RWPE2 (cell line): Measurements from ENCODE around the gene ALG10.
"Not testable (repeated sequence)": the region's sequence is repeated elsewhere in the genome, so short reads cannot be mapped to it uniquely, and the experiment has no call there.

ENCODE experiments used
- ATAC-seq: fragments of 200-7000 bp; cut with Tn5 transposase; 3 replicates; pipeline ENCODE4 v1.9.1; 2021; ENCODE audit warnings: low read depth
- DNase-seq: peaks from one replicate; pipeline ENCODE4 v3.0.0-alpha.2; 2020; ENCODE audit warnings: low spot score
- H3K27ac ChIP-seq: fragments of 450-650 bp; 2 replicates; pipeline ENCODE4 v1.5.1; 2017; ENCODE audit warnings: mild to moderate bottlenecking; ENCODE audit not compliant: poor library complexity, severe bottlenecking
- H3K27me3 ChIP-seq: fragments of 250-450 bp; sonication (Bioruptor Pico); 2 replicates; pipeline ENCODE4 v1.5.1; 2021; ENCODE audit warnings: mild to moderate bottlenecking, moderate library complexity; ENCODE audit not compliant: insufficient read depth, poor library complexity, severe bottlenecking
- H3K36me3 ChIP-seq: fragments of 250-450 bp; sonication (Bioruptor Pico); 2 replicates; pipeline ENCODE4 v1.5.1; 2020; ENCODE audit warnings: low read depth, mild to moderate bottlenecking, moderate library complexity
- H3K4me1 ChIP-seq: fragments of 250-450 bp; sonication (Bioruptor Pico); 2 replicates; pipeline ENCODE4 v1.5.1; 2021; ENCODE audit warnings: mild to moderate bottlenecking, moderate library complexity; ENCODE audit not compliant: insufficient read depth, poor library complexity, severe bottlenecking
- H3K4me3 ChIP-seq: fragments of 250-450 bp; sonication (Bioruptor Pico); 2 replicates; pipeline ENCODE4 v1.5.1; 2021; ENCODE audit warnings: mild to moderate bottlenecking, moderate library complexity; ENCODE audit not compliant: severe bottlenecking
- H3K9me3 ChIP-seq: fragments of 250-450 bp; sonication (Bioruptor Pico); 2 replicates; pipeline ENCODE4 v1.5.1; 2021; ENCODE audit warnings: mild to moderate bottlenecking, moderate library complexity; ENCODE audit not compliant: severe bottlenecking
- CTCF ChIP-seq: fragments of 450-650 bp; IDR thresholded peaks from one replicate; pipeline ENCODE4 v1.5.1; 2017; ENCODE audit warnings: mild to moderate bottlenecking, moderate library complexity; ENCODE audit not compliant: poor library complexity, severe bottlenecking

Gene ALG10

GRCh38 chr12:34033628-34034296 lies 11.5 kb downstream of the ALG10 start:
- Histone ChIP-seq H3K4me3 (no peak overlapping the region), H3K27ac (no peak overlapping the region), H3K9me3 (no peaks in the 10 kb centered on the region), H3K36me3 (no peaks in the 10 kb centered on the region), H3K4me1 (no peaks in the 10 kb centered on the region), H3K27me3 (no peaks in the 10 kb centered on the region)
- peak; percentile 64 for TF ChIP-seq CTCF
- no peak for ATAC-seq
- no peak for DNase-seq

- H3K9me3 ChIP-seq = not testable (repeated sequence)
These were observed 16.1 kb downstream of the ALG10 start for GRCh38 chr12:34038357-34038756.

DNA sequence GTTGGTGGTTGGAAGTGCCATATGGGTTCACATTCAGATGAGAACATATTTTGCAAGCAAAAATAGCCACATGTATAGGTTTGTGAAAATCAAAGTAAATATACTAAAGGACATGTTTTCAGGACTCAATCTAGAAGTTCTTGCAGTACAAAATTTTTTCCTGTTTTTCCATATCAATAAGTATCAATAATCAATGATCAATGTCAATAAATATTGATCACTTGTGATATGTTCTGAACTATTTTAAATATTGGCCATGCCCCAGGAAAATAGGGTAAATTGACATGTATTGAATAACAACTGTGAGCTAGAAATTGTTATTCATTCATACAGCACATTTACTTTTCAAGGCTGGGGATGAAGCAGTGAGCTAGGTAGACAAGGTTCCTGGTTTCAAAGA lies 24.3 kb downstream of the ALG10 start:
- Histone ChIP-seq H3K4me1 (no peaks in the 10 kb centered on the region), H3K27me3 (no peaks in the 10 kb centered on the region), H3K27ac (no peak overlapping the region), H3K4me3 (no peak overlapping the region), H3K9me3 (no peaks in the 10 kb centered on the region), H3K36me3 (no peaks in the 10 kb centered on the region)
- DNase-seq (no peak), ATAC-seq (no peak)
- no peak for TF ChIP-seq CTCF

More at GRCh38 chr12:34038357-34038756, 16.1 kb downstream of the ALG10 start:
- peak; percentile 40 for TF ChIP-seq CTCF
- not testable (repeated sequence) for H3K27me3 ChIP-seq, H3K4me3 ChIP-seq, H3K27ac ChIP-seq, H3K36me3 ChIP-seq, ATAC-seq, H3K4me1 ChIP-seq, DNase-seq

DNA sequence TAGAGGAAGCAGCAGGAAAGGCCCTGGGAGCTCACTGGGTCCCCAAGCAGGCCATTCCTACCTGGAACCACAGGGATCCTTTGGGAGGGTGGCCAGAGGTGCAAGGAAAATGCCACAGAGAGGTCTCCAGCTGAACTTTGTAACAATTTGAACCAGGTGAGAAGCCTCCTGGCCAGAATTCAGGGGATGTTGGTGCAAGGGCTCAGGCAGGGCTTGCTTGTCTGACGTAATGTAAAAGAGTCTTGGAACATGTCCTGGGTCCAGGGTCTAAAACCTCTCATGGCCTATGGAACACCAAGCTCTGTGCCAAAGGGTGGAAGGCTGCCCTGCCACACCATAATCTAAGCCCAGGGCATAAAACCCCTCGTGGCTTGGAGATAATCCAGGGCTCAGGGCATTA lies 25.6 kb downstream of the ALG10 start:
- DNase-seq, ATAC-seq, H3K4me3 ChIP-seq, H3K4me1 ChIP-seq, H3K9me3 ChIP-seq, H3K36me3 ChIP-seq, H3K27ac ChIP-seq, H3K27me3 ChIP-seq: not testable (repeated sequence)

DNA sequence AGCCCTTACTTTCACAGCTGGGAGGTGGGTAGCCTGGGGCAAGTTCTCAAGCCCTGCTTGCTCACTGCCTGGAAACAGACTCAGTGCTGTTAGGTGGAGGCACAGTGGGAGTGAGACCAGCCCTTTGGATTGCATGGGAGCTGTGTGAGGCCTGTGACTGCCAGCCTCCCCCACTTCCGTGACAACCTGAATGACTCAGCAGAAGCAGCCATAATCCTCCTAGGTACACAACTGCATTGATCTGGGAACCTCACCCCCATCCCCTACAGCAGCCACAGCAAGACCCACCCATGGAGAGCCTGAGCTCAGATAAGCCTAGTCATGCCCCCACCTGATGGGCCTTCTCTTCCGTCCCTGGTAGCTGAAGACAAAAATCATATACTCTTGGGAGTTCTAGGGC lies 26.4 kb downstream of the ALG10 start:
- no peak for DNase-seq
- H3K4me1 ChIP-seq = no peaks in the 10 kb centered on the region
- H3K36me3 ChIP-seq = no peaks in the 10 kb centered on the region
- H3K27me3 ChIP-seq = no peaks in the 10 kb centered on the region
- TF ChIP-seq CTCF = no peak
- no peaks in the 10 kb centered on the region for H3K9me3 ChIP-seq
- no peak for ATAC-seq
- H3K27ac ChIP-seq = no peak overlapping the region
- no peak overlapping the region for H3K4me3 ChIP-seq
